Chondrocyte (in vitro differentiated cells): ENCODE results near the gene SLIT1. TPM values are rescaled to one million over a fixed set of nuclear protein-coding genes. Genes with fewer than 3 reads are reported as not detected.
A peak's percentile ranks its signal among the peaks of the same experiment; 100 is the strongest.

Experiments
- DNase-seq: peaks from one replicate; pipeline ENCODE4 v3.0.0; 2021; ENCODE audit warnings: mixed read lengths, low spot score
- H3K27ac Mint-ChIP-seq: one replicate; pipeline ENCODE4 v1.8.0; 2021; ENCODE audit warnings: mild to moderate bottlenecking, moderate library complexity, mixed read lengths; ENCODE audit not compliant: unreplicated experiment
- H3K27me3 Mint-ChIP-seq: 2 replicates; pipeline ENCODE4 v1.8.0; 2021; ENCODE audit warnings: low read depth, mixed read lengths
- H3K36me3 Mint-ChIP-seq: 2 replicates; pipeline ENCODE4 v1.8.0; 2021; ENCODE audit warnings: low read depth, mixed read lengths
- H3K4me1 Mint-ChIP-seq: 2 replicates; pipeline ENCODE4 v1.8.0; 2021; ENCODE audit warnings: low read depth, mild to moderate bottlenecking, mixed read lengths
- H3K4me3 Mint-ChIP-seq: one replicate; pipeline ENCODE4 v1.8.0; 2021; ENCODE audit warnings: mild to moderate bottlenecking, moderate library complexity, mixed read lengths; ENCODE audit not compliant: unreplicated experiment
- H3K9me3 Mint-ChIP-seq: 2 replicates; pipeline ENCODE4 v1.8.0; 2021; ENCODE audit warnings: low read depth, mixed read lengths
- total RNA-seq: library from RNA; stranded (reverse); gene quantifications from 3 replicates; pipeline ENCODE4 v1.2.1, GENCODE V29; 2021
- TF ChIP-seq, protein P1 (sequence below): fragments of 200-600 bp; sonication (generic); IDR thresholded peaks from 2 replicates; pipeline ENCODE4 v1.5.0; 2021; ENCODE audit warnings: antibody characterized with exemption, mild to moderate bottlenecking, moderate library complexity

Gene SLIT1
- total RNA-seq, 1 donor from 2014 or later: not detected

GRCh38 chr10:97023401-97024167 is 162.2 kb downstream of the SLIT1 start:
- H3K9me3 Mint-ChIP-seq: peaks cover 5% of the 10 kb centered on the region
- H3K4me3 Mint-ChIP-seq: peak overlapping the region; percentile 9
- TF ChIP-seq, protein P1, sequence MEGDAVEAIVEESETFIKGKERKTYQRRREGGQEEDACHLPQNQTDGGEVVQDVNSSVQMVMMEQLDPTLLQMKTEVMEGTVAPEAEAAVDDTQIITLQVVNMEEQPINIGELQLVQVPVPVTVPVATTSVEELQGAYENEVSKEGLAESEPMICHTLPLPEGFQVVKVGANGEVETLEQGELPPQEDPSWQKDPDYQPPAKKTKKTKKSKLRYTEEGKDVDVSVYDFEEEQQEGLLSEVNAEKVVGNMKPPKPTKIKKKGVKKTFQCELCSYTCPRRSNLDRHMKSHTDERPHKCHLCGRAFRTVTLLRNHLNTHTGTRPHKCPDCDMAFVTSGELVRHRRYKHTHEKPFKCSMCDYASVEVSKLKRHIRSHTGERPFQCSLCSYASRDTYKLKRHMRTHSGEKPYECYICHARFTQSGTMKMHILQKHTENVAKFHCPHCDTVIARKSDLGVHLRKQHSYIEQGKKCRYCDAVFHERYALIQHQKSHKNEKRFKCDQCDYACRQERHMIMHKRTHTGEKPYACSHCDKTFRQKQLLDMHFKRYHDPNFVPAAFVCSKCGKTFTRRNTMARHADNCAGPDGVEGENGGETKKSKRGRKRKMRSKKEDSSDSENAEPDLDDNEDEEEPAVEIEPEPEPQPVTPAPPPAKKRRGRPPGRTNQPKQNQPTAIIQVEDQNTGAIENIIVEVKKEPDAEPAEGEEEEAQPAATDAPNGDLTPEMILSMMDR: no peak
- H3K36me3 Mint-ChIP-seq: no peaks in the 10 kb centered on the region
- H3K27ac Mint-ChIP-seq: peak overlapping the region; percentile 98
- peaks cover 3% of the 10 kb centered on the region for H3K27me3 Mint-ChIP-seq
- peak; percentile 48 for DNase-seq
- peaks cover 46% of the 10 kb centered on the region for H3K4me1 Mint-ChIP-seq

GRCh38 chr10:97022616-97023015 is 163.1 kb downstream of the SLIT1 start:
- Mint-ChIP-seq H3K27ac (no peak overlapping the region), H3K9me3 (no peaks in the 10 kb centered on the region), H3K36me3 (no peaks in the 10 kb centered on the region), H3K27me3 (no peaks in the 10 kb centered on the region), H3K4me3 (no peak overlapping the region), H3K4me1 (peaks cover 46% of the 10 kb centered on the region)
- TF ChIP-seq, protein P1: no peak
- DNase-seq: no peak

- Mint-ChIP-seq H3K9me3 (no peaks in the 10 kb centered on the region), H3K27ac (peak overlapping the region; percentile 68), H3K4me3 (peak overlapping the region; percentile 33), H3K27me3 (no peaks in the 10 kb centered on the region), H3K4me1 (peaks cover 51% of the 10 kb centered on the region), H3K36me3 (no peaks in the 10 kb centered on the region)
- peak; percentile 74 for DNase-seq
- TF ChIP-seq, protein P1: no peak
These were observed 165.0 kb downstream of the SLIT1 start for GRCh38 chr10:97020452-97021400.

GRCh38 chr10:97019213-97019844 is 166.4 kb downstream of the SLIT1 start:
- H3K4me3 Mint-ChIP-seq: no peak overlapping the region
- H3K4me1 Mint-ChIP-seq: peaks cover 39% of the 10 kb centered on the region
- TF ChIP-seq, protein P1: no peak
- no peak overlapping the region for H3K27ac Mint-ChIP-seq
- peak; percentile 54 for DNase-seq
- H3K36me3 Mint-ChIP-seq: no peaks in the 10 kb centered on the region
- no peaks in the 10 kb centered on the region for H3K9me3 Mint-ChIP-seq
- no peaks in the 10 kb centered on the region for H3K27me3 Mint-ChIP-seq
